GM18870 (cell line): Measurements from ENCODE around the gene ARNT2.

ENCODE experiments used
- ATAC-seq: cut with Tn5 transposase; IDR thresholded peaks from one replicate; pipeline ENCODE4 v1.9.1; 2021; ENCODE audit warnings: moderate library complexity; ENCODE audit not compliant: unreplicated experiment

The ARNT2 gene

DNA sequence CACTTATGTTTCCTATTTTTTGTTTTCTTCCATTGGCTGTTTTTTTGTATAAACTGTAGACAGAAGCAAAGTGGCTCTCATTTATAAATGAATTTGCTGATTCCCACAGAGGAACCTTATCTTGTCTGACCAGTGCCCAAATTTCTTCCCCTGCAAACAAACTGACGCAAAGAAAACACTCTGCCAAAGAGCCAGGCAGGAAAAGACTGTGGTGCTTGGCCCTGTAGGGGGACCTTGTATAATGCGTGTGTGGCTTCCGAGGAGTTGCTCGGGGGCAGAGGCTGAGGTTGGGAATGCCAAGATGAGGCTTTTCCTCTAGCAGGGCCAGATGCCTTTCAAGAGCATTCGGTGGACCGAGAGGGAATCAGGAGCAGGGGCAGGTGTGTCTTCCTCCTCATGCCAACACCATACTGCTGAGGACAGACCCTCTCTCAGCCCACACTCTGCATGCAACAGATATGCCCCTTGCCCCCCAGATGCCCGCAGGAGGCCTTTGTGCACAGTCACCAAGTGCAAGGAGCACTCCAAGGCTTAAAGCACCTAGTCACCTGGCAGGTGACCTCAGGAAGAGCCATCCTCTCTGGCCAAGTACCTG is 186.7 kb downstream of the ARNT2 start:
- no peak for ATAC-seq

DNA sequence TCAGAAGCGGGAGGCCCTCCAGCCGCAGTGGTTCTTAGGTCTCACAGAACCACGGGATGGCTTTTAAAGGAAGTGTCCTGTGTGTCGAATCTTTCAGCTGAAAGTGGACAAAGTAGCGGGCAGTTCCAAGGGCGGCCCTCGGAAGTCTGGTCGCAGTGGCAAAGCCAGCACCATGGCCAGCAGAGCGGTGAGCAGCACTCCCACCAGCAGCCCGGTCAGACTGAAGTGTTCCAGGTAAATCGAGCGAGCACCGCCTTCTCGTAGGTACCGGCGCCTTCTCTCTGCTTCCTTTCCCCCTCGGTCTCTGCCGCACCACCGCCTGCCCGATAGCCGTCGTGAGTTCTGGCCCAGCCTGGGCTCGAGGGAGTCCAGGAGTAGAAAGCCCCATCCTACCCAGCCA is 187.3 kb downstream of the ARNT2 start:
- ATAC-seq, result no peak

DNA sequence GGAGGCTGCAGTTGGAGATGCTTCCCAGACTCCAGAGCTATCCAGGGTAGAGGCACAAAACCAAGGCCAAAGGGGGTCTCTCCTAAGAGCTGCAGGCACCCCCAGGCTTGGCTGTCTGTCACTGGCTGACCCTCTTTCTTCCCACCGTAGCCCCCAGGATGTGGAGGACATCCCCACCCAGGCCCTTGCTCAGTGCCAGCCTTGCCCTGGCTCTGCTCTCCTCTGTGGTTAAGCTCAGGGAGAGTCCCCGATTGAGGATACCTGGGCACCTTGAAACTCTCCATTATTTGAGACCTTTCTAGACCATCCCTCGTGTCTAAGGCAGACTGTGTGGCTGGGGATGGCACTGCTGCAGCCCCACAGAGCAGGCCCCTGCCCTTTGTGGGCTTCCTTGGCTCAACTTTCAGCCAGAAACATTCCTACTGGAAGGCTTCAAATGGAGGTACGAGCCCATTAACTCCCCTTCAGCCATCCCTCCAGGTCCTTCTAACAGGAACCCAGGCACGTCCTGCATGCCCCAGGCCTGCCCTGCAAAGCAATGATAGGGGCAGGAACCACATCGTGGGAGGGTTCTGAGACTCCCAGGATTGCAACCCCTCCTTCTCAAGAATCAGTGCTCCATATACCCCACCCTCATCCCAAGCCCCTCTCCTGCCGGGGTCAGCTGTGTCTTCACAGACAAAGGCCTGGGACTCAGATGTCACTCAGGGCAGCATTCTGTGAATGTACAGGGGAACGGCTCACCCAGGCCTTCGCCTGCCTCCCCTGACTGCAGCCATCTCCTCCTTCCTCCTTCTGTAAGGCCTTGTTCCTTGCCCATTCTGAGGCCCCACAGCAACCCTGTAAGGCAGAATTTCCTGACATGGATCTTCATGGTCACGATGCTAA is 188.0 kb downstream of the ARNT2 start:
- no peak for ATAC-seq

DNA sequence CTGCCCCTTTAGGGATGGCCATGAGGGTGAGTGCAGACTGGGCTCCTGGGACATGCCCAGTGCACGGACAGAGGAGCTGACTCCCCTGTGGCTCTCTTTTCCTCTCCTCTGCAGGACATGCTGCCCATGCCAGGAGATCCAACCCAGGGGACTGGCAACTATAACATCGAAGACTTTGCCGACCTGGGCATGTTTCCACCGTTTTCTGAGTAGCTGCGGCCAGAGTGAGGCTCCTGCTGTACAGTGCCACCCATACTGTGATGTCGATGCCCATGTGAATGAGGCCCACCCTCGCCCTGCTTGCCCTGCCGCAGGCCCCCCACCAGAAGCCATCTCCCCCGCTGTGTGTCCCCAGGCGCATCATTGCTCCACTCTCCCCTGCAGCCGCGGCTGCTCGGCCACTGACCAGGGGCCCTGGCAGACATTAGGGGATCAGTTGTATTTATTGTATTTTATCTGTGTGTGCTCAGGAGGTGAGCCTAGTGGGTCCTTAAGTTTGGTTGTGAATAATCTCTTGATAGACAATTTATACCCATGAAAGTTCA is 189.4 kb downstream of the ARNT2 start:
- no peak for ATAC-seq

DNA sequence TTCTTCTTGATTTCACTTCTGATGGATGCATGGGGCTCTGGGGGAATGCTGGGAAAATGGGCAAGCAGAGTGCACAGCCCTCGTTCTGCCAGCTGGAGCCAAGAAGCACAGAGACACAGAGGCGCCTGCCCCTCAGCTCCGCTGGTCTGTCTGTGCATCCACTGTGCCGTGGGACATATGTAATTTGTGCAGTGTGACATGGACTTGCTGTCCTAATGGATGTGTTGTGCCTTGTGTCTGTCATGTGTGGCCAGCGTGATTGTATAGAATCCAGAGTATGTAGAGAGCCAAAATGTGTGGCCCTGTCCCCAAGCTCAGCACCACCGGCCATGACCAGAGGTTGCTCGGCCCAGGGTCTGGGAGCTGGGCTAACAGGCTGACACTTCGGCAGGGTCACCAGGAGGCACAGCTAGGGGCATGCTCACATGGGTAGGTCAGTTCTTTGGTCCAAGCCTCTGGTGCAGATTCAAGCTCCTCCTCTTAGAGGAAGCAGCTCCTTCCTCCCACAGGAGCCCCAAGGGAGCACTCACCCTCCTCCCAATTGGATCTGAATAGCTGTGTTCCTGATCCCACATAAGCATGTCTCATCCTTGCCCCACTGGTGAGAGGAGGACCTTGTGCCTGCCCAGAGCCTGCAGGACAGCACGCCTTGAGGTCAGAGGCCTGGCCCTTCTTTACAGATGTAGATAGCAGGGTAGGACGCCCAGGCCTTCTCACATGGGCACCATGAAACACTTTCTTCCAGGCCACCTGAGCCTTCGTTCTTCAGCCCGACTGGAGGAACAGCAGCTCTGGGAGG is 190.1 kb downstream of the ARNT2 start:
- no peak for ATAC-seq

DNA sequence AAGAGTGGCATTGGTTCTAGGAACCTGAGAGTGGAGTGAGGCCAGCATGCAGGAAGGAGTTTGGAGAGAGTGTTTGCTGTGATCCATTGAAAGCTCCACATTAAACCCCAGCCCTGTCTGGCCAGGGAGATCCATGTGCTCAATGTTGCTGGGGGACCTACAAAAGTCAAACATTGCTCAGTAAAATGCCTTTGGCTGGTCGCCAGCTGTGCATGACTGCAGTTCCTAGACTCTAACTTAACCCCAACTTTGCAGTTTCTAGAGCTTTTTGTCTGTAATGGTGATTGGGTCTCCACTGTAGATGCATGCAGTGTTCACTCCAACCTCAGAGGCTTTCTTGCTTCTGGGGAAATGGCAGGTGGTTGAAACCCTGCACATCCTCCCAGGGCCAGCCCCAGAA is 191.2 kb downstream of the ARNT2 start:
- ATAC-seq, result no peak

DNA sequence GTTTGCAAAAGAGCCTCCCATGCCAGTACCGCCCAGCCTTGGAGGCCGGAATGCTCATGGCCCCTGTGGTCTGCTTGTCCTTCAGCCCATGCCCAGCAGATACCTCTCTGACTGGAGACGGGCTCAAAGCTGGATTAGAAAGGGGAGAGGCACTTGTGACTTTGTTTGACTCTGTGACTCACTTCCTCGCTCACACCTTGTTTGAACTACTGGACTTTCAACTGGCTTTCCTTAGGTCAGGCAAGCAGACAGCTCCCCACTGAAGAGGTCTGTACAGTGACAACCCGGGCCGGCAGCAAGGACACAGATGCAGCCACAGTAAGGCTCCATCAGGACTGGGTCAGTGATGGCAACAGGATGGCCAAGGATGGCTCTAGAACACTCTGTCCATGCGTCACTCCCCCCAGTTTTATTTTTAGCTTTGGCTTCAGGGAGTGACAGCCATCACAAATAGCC is 192.4 kb downstream of the ARNT2 start:
- no peak for ATAC-seq

DNA sequence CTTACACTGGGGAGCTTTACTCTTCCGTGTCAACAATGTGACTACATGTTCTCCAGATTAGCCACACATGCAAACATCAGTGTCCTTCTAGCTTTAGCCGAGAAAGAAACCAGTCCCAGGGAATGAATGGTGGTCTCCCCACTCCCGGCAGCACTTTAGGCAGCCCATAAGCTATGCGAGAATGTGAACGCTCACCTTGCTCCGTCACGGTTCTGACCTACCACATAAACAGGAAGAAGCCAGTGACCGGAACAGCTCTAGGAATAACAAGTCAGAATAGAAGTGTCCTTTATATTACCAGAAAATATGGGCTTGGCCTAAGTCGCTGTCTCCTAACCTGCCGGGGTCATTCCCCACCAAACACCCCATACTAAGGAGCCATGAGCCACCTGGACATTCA is 192.9 kb downstream of the ARNT2 start:
- no peak for ATAC-seq

DNA sequence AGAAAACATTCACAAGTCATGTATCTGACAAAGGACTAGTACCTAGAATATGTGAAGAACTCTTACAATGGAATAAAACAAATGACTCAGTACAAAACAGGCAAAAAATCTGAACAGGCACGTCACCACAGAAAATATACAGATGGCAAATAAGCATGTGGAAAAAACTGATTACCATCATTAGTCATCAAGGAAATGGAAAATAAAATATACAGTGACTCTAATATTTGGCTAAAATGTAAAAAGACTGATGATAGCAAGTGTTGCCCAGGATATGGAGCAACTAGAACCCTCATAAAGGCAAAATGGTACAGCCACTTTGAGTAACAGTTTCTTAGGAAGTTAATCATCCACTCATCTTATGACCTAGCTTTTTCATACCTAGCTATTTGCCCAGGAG is 195.2 kb downstream of the ARNT2 start:
- ATAC-seq, result no peak

DNA sequence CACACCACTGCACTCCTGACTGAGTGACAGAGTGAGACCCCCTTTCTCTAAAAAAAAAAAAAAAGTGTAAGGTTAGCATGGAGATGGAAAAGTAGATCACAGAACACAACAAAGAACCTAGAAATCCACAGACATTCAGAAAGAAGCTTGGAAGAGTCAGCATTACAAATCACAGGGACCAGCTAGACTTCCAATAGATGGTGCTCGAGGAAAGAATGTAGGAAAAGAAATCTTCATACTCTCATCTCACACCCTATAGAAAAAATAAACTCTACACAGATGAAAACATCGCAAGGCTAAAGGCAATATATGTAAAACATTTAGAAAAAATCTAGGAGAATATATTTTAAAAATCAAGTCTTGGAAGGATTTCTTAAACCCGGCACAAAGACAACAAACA is 196.4 kb downstream of the ARNT2 start:
- no peak for ATAC-seq

DNA sequence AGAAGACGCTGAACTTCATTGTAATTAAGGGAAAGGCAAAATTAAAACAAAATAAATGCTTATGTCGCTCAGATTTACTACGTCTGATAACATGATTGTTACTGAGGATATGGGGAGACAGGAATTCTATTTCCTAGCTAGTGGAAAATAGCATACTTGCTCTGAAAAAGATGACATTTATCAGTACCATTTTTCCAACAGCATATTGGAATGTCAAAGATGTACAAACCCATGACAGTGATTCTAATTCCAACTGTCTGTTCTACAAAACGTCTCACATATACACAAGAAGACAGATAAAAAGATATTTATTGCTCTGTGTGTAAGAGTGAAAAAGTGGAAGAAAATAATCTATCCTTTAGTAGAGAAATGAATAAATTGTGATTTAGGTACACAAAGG is 197.1 kb downstream of the ARNT2 start:
- no peak for ATAC-seq

DNA sequence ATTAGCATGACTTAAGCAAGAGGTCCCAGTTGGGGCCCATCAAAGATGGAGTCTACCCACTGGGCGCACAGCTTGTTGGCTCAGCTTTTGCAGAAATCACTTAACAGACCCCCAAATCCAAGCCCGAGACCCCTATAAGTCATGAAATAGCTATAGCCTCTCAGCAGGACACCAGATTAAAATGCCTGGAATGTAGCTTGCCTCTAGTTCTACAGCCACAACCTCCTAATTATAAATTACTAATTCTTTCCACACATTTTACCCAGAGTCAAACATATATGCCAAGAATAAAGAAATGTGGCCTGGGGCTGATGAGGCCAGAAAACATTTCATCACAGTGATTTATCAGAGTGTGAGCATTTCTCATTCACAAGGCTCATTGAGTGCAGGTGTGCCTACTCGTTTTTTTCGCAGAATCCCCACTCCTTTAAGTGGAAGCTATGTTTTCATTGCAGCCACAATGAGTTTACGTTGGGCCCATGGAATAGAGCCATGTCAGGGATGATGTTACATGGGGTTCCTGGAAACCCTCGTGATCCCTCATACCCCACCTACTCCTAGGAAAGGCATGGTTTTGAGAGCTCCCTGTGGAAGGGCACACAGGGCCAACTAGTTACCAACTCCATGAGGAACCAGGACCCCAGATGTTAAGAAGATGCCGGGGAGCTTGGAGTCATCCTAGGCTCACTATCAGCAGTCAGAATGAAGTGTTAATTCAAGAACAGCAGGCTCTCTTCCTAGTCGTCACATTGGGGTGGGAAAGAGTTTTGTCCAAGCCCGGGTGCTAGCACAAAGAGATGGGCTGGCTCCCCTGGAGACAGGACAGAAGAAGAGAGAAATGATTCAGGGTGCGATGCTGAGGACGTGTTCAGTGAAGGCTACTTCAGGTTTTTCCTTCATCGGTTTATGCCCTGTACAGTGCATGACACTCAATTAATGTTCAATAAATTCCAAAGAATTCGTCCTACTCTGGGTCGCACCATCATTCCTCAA is 200.7 kb downstream of the ARNT2 start:
- no peak for ATAC-seq

DNA sequence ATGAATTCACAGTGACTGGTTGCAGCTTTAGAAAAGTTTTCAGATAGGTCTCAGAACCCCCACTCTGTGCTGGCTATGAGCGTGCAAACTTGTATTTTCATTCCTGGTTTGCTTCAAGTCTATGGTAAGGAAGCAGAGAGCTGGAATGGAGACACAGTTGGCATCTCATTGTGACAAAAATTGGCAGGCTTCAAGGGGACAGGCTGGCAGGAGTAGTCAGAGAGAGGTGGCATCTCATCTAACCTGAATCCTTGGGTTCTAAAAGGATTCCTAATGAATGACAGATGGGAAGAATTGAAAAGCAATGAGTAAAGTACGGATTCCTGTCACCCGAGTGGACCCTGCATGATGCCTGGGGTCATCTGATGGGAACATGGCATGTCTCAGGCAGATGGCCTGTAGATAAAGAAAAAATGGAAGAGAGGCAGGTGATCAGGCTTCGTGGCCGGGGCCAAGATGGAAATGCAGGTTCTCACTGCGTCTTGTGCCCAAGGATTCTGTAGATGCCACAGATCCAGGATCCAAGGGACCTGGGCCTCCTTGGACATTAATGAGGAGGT is 201.5 kb downstream of the ARNT2 start:
- ATAC-seq, result no peak

DNA sequence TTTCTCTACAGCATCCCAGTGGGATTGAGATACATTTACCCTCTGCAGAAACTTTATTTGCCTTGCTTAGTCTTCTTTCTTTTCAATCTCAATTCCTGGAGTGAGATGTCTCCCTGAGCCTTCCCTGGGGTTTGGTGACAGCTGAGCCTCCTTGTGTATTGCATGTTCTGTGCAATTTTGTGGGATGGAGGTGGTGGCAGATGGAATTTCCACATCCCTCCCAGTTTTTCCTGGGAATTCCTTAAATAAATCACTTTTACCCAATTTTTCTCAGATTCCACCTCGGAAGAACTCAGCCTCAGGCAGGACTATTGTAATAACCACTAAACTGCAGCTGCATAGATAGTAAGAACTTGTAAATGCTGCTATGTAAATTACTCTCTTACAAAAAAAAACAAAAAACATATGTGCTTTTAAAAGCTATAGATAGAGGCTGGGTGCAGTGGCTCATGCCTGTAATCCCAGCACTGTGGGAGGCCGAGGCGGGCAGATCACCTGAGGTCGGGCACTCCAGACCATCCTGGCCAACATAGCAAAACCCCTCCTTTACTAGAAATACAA is 202.4 kb downstream of the ARNT2 start:
- ATAC-seq, result no peak

DNA sequence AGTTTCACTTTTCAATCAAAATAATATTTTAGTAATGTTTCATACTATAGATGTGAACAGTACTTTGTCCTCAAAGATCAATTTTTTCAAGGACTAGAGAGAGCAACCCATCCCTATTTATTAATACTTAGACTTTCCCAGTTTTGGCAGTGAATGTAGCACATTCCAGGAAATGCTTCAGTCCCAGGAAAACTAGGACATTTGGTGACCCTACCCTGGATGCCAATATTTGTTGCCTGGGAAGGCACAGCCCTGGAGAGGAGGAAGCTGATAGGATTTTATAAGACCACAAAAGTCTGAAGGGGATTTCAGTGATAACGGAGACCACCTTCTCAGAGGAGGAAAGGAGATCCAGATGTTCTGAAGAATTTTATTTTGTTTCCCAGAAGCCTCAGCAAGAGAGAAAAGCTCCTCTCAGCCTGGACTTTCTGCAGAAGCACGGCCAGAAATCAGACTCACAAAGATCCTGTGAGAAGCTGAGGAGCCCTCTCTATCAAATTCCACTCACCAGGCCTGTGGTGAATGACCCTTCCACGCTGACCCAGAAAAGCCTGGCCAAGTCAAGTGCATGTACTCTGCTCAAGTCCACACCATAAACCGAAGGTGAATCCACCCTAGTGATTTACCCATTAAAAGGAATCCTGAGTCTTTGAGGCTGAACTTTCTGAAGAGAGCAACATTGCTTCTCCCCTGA is 203.3 kb downstream of the ARNT2 start:
- no peak for ATAC-seq

DNA sequence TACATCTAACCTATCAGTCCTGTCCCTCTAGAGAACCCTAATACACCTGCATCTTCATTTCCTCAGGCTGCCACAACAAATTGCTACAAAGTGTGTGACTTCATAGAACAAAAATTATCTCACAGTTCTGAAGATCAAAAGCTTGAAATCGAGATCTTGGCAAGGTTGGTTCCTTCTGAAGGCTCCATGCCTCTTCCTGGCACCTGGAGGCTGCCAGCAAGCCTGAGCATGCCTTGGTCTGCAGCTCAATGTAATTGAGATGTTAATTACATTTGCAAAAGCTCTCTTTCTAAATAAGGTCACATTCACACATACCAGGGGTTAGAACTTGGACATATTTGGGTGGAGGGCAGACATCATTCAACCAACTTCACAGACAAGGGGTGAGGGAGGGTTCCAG is 204.5 kb downstream of the ARNT2 start:
- no peak for ATAC-seq

DNA sequence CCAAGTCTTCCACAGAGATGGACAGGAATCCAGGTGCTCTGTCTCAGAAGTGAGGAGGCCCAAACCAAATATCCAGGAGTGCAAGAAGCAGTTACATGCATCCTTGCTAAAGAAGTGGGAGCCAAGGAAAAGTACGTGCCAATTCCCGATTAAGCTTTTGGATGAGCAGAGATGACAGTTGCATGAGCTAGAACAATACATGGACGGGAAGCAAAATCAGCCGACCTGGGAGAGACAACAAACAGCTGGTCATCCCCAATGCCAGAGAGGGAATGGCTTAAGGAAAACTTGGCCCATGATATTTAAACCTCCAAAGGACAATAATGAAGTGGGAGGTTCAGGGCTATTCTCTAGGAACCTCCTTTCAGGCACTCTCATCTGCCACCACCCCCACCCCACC is 204.9 kb downstream of the ARNT2 start:
- ATAC-seq, result no peak

DNA sequence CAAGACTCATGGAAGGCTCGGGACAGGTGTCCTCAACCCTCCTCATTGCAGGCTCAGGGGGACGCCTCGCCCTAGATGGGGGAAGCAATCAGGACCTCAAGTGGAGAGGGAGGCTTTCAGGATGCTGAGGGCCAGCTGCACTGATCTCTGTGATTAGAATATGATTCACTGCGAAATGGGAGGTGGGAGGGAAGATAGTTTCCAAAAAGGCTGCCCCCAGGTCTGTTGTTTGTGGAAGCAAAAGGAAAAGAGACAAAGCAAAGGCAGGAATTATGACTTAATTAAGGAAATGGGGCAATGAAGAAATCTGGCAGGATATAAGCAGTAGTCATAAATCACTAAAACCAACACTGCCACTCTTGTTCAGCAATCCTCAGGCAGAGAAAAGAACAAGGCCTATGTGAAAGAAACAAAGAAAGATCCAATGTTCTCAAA is 205.3 kb downstream of the ARNT2 start:
- no peak for ATAC-seq

DNA sequence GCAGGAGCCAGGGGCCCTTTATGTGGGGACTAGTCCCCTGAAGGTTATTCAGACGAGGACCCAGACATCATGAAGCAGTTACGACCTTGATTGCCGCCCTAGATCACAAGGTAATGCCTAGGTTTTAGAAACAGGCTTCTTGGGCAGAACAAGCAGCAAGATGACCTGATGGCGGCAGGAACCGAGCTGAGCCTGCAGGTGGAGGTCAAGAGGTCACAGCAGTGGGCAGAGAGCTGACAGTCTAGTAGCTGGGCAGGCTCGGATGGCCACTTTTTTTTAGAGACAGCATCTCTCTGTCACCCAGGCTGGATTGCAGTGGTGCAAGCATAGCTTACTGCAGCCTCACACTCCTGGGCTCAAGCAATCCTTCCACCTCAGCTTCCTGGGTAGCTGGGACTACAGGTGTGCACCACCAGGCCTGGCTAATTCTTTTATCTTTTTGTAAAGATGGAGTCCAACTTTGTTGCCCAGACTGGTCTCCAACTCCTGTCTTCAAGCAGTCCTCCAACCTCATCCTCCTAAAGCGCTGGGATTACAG is 207.4 kb downstream of the ARNT2 start:
- ATAC-seq, result no peak
